ENCODE data around the gene TBC1D20. TPM values are rescaled to one million over a fixed set of nuclear protein-coding genes. Genes with fewer than 3 reads are reported as not detected.
"Not testable (repeated sequence)": the region's sequence is repeated elsewhere in the genome, so short reads cannot be mapped to it uniquely, and the experiment has no call there.

TBC1D20 gene
- 21.7 and 23.4 TPM in 2 replicates for polyA plus RNA-seq (2014; cell fraction: cytosol; rRNA removed)
- polyA plus RNA-seq (2014; cell fraction: nucleus; rRNA removed) = 17.1 and 23.5 TPM in 2 replicates

DNA sequence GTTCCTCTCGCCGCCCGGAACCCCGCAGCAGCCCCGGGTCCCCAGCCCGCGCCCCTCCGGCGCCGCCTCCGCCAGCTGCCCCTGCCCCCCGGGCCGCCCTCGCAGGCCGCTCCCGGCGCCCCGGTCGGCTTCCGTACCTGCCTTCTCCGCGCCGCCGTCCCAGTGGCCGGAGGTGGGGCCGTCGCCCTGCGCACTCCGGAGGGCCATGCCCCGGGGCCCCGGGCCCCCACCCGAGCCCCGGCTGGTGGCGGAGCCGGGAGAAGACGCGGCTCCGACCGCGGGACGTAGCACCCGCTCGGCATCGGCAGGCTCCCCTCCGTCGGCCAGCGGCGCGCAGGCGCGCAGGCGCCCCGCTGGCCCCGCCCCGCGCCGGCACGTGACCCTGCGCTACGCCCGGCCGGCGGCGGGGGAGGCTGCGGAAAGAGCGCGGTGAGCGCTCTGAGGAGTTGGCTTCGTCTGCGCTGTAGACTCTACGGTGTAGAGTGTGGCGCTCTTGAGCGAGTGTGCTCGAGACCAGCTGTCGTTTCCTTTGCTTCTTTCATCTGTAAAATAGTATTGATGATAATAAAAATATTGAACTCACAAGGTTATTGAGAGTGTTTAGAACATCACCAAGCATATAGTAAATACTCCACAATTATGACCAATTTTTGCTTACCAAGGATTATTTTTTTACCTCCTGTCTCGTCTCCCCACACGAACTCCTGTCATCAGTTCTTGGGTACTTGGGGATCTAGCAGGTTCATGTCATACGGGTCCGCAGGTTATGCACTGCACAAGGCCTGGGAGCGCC lies at the start of gene TBC1D20:
TSS of gene TBC1D20 (minus strand) at position 335 of the 793 bp plus-strand sequence. CDS start at position 207, 128 bp downstream.
- peak; percentile 86 for DNase-seq (ENCODE audit: low spot score)

GRCh38 chr20:510328-511057 lies 48.2 kb upstream of the TBC1D20 start:
- DNase-seq (ENCODE audit: low spot score) = not testable (repeated sequence)

GRCh38 chr20:508364-508787 lies 46.0 kb upstream of the TBC1D20 start:
- not testable (repeated sequence) for DNase-seq (ENCODE audit: low spot score)

GRCh38 chr20:507761-508332 lies 45.5 kb upstream of the TBC1D20 start:
- DNase-seq (ENCODE audit: low spot score) = no peak

GRCh38 chr20:507006-507758 lies 44.8 kb upstream of the TBC1D20 start:
- DNase-seq (ENCODE audit: low spot score) = no peak

DNA sequence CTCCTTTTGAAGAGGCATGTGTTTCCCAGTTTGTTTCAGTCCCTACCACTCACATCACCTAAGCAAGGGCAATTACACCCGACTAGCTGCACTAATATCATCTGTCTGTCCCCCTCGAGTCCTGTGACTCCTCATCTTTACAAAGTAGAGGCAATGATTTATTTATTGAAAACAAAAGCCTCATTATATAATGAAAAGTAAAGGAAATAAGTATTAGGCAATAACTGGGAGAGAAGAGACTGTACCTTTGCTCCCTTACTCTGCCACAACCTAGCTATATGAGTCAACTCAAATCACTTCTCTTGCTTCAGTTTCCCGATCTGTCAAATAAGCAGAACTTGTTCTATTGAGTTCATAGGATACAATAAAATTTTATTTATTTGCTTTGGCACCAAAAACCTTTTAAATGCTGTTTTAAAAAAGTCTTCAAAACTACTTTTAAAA lies 42.3 kb upstream of the TBC1D20 start:
- no peak for DNase-seq (ENCODE audit: low spot score)

DNA sequence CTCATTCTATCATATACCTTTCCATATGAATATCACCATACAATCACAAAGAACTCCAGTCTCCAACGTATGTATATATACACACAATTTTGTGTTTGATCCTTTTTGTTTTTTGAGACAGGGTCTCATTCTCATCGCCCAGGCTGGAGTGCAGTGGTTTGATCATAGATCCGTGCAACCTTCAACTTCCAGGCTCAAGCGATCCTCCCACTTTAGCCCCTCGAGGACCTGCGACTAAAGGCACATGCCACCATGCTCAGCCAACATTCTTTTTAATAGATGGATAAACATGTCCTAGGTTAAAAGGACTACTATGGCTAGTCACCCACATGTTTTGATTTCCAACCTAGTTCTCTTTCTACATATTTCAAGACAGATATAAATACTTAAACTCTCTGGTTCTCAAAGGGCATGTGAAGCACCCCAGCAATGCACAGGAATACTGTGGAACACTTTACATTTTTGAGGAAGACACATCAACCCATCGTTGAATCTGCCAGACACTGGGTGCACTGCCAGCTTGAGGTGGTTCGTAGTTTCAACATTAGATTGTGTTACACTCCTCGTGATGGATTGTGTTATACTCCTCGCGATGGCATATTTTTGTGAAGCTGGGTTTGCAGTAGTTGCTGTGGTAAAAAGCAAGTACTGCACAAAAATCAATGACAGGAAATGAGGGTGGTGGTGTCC lies 40.9 kb upstream of the TBC1D20 start:
- no peak for DNase-seq (ENCODE audit: low spot score)

GRCh38 chr20:497979-498378 lies 35.6 kb upstream of the TBC1D20 start:
- DNase-seq (ENCODE audit: low spot score) = no peak

- no peak for DNase-seq (ENCODE audit: low spot score)
Measured at GRCh38 chr20:496126-496696, 33.9 kb upstream of the TBC1D20 start.

GRCh38 chr20:492159-492558 lies 29.8 kb upstream of the TBC1D20 start:
- DNase-seq (ENCODE audit: low spot score) = no peak

DNA sequence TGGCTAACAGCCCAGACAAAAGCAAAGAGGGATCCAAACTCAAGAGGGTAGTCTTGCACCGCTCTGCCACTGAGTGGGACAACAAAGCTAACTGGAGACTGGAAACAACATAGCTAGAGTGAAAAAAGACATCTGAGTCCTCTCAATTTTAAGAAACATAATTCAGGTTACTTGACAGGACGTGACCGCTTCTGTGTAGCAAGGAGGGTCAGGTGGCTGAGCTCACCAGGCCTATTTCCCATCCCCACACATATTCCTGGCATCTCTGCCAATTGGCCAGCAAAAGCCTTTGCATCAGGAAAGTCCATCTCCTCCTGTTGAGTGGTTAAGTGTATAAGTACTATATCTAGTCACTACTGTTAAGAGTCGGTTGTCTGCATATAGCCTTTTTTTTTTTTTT lies 25.3 kb upstream of the TBC1D20 start:
- DNase-seq (ENCODE audit: low spot score) = no peak

DNA sequence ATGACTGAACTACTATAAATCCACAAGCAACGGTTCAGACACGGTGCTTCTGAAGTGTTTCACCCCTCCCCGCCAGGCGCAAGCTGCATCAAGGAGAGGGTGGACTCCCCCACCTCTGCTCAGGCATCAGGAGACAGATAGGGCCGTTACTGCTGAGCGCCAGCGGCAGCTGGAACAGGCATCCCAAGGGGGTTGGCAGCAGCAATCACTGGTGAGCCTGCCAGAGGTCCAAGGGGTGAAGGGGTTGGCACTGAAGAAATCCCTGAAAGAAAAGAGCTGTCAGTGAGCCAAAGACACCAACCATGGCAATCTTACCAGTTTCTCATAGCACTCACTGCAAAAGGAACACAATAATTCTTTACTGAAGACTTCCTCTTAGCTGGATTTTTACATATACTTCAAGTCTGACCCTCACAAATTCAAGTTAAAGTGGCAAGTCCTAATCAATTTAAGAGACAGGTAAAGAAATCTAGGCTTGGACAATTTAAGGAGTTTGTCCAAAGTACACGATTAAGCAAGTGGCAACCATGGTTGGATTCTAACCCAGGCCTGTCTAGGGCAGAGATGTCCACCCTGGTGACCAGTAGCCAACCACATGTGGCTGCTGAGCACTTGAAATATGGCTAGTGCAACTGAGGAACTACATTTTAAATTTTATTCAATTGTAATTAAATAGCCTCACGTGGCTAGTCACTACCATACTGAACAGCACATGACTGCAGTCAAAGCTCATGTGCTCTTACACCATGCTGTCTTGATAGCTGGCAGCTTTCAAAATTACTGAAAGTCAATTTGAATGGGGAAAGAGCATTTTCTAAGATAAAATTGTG lies 21.7 kb upstream of the TBC1D20 start:
- no peak for DNase-seq (ENCODE audit: low spot score)

DNA sequence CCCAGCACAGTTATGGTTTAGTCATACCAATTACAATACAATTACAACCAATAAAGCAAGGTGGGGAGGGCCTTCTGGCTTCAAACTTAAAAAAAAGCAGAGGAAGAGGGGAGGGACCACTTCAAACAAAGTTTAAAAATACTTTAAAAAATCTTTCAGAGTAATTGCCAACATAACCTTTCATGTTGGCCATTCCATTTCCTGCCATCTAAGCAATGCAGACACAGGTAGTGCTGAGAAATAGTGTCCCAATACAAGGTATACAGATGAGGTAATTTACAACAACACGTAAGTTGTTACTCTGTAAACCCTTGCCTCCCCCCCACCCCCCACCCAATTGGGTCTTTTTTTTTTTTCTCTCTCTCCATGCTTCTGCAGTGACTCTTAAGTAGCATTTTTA lies 18.8 kb upstream of the TBC1D20 start:
- DNase-seq (ENCODE audit: low spot score) = no peak

DNA sequence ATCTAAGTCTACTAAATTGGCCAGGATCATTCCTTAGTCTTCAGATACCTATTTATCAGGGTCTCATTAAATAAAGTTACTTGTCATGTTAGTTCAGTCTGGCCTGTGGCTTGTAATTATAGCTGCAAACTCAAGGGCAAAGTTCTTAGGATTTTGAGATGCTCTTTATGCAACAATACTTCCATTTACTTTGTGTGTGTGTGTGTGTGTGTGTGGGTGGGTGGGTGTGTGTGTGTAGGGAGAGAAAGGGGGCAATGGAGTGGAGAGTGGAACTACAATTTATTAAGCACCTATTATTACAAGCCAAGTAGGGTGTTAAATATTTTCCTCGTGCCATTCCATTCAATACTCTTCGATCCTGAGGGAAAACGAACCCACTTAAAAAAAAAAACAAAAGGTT lies 17.7 kb upstream of the TBC1D20 start:
- DNase-seq (ENCODE audit: low spot score) = no peak

DNA sequence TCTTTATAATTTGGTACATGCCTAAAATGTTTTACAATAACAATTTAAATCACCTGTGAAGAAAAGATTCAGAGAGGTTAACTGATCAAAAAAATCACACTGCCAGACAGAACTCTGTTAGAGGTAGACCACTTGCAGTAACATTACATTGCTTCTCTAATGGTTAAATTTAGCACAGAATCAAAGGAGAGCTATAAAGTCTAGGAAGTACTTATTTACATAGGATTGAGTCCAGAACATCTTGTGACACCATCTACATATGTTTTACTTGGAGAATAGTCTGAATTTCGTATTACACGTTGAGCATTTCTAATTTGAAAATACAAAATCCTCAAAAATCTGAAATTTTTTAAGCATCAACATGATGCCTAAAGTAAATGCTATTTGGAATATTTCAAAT lies 17.2 kb upstream of the TBC1D20 start:
- DNase-seq (ENCODE audit: low spot score) = no peak

DNA sequence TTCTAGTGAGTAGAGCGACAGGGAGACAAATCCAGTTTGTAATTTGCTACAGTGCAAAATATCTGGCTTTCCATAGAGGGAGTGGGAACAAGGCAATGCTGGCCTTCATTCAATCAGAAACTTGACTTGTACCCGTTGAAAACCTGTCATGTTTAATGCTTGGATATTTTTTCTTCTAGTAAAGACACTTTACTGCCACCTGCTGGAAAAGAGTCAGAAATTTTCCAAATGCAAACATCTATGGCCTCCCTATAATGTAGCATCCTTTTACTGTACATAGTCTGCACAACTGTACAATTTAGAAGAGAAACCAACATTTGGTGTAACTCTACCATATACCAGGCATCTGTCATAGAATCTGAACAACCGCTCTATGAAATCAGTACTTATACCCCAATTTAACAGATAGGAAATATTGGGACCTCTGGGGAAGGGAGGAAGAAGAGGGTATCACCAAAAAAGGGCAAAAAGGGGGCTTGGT lies 16.7 kb upstream of the TBC1D20 start:
- DNase-seq (ENCODE audit: low spot score) = peak; percentile 64

- DNase-seq (ENCODE audit: low spot score) = no peak
Measured at GRCh38 chr20:478010-478948, 15.9 kb upstream of the TBC1D20 start.

- DNase-seq (ENCODE audit: low spot score) = not testable (repeated sequence)
Measured at GRCh38 chr20:476561-477249, 14.4 kb upstream of the TBC1D20 start.
